HG03060 (cell line): Measurements from ENCODE around the gene CSMD2.

Source experiments
- ATAC-seq: cut with Tn5 transposase; IDR thresholded peaks from one replicate; pipeline ENCODE4 v1.9.1; 2021; ENCODE audit warnings: low read depth, moderate number of reproducible peaks; ENCODE audit not compliant: unreplicated experiment

CSMD2 gene

DNA sequence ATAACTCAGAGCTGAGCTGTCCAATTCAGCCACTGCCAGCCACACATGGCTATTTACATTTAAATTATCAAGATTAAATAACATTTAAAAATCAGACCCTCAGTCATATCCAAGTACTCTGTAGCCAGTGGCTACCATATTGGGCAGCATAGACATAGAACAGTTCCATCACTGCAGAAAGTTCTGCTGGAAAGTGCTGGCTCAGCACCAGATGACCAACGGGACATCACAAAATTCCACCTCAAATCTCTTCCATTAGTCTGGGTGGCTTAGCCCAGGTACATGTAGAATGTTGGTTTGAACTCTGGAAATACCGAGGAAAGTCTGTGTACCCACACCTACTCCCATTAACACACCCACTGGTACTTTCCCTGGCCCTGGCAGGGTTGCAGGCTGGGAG, 563.3 kb downstream of the CSMD2 start:
- no peak for ATAC-seq

DNA sequence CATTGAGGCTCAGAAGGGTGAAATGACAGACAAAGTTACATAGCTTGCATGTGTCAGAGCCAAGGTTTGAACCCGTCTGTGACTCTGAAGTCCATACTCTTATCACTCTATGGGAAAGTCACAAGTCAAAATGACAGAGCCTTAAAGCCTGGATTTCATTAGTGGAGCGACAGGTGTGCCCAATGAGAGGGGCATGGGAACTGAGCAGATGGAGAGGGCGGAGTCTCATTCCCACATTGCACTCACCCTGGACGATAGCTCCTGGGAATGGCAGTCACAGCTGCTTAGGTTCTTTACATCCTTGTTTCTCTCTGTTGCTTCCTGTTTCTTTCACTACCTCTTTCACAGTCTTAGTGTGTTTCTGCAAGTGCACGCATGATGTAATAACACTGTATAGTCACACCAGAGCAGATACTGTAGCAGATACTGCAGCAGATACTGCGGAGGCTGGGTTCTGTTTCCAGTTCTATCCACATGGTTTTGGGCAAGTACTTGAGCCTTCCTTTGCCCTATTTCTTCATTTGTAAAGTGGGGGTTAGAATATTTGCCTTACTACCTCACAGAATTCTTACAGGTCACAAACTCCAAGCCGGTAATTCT, 565.4 kb downstream of the CSMD2 start:
- ATAC-seq, result no peak

DNA sequence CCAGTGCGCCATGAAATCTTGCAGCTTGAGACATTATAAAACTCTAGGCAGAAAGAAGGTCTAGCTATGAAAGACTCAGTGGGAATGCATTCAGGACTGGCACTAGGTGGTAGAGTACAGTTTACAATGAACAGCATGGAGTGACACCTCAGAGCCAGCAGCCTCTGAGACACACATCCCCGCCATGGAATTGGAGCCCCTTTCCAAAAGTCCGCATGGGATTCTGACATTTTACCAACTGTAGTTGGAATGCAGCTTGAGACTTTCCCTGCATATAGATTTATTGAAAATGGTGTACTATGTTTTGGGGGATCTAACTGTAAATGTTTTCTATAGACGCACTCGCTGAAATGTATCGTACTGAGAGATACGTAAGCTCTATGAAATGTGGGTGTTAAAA, 576.3 kb downstream of the CSMD2 start:
- no peak for ATAC-seq

DNA sequence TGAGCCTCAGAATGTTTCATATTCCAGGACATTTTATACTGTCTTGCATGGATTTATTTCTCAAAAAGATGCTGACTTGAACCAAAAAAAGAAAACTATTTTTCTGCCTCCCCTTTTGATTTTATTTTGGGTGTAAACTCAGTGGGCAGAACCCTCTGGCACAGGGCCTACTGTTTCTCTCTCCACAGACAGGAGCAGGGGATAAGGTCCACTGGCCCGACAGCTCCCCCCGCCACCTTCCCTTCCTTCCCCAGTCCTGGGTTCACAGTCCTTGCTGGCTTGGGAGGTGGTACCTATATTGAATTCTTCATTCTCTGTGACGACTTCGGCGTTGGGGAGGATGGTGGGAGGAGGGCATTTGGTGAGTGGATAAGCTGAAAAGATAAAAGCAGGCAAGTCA, 578.2 kb downstream of the CSMD2 start:
- no peak for ATAC-seq

DNA sequence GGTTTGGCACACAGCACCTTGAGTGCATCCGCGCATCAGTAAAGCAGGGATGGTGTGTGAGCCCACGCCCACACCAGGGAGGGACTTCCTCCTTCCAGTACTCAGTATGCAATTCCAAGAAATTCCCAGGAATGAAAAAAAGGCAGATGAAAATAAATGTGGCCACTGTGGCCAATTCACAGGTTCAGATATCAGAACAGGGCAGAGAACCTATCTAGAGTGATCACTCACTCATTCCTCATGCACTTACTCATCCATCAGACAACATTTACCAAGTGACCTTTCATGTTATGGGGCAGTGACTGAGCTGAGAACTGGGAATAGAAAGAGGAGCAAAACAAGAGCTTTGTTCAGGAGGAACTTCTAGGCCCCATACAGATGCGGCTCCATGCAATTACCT, 578.9 kb downstream of the CSMD2 start:
- no peak for ATAC-seq

DNA sequence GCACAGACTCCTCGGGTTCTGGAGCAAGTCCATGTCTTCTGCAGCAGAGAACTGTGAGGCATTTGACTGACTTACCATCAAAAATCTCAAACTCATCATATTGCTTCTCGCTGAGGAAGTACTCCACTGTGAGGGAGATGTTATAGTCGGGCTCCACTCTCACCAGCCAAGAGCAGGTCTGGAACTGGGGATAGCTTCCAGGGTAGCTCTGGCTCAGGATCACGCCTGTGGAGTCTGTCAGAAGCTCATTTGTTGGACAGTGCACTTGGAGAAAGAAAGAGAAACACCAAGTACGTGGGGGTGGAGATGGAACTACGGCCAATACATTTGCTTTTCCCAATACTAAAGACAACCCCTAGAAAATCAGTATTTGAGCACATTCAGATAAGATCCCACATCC, 581.5 kb downstream of the CSMD2 start:
- no peak for ATAC-seq

DNA sequence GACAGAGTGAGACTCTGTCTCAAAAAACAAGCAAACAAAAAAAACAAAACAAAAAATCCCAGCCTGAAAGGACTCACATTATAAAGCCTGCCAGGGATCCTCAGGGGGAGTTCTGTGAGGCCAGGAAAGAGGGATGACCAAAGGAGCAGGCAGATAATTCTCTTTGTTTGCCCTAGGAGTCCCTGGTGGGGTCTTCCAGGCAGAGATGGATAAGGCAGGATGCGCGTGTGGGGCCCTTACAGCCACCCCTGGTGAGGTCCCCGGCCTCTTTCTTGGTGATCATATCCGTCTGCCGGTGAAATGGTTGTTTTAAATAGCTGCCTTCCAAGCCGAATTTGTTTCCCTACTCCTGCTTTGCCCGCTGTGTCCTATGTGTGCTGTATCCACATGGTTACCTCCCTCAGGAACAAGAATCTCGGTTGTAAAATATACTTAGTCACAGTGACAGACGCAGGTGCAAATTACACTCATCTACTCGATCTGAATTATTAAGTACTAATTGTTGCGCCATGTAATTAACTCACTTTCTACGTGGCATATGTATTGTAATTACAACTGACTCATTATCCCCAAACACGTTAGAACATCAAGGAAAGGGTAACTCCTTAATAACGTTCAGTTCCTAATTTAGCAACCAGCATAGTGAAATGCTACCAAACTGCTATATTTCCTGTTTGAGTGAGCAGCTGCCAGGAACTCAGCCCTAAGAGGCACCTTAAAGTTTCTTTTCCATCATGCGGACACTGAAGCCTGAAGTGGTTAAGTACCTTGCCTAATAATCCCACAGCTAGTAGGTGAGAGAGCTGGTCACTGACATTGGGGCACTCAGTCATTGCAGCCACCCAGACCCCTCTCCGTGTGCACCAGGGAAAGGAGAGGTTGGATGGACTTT, 586.2 kb downstream of the CSMD2 start:
- ATAC-seq, result no peak

DNA sequence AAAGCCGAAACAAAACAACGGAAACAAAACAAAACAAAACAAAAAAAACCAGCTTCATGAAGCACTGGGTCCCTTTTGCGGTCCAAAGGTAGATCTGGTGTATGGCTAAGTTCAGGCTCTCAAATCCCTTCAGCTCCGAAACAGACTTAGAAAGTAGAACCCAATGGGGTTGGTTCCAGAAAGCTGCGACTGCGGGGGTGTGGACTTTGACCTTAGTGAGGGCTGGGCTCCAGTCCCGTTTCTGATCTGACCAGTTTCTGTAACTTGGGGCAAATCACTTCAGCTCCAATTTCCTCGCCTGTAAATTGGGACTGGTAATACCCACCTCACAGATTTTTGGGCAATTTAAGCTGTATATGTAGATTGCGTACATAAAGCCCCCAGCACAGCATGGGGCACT, 587.4 kb downstream of the CSMD2 start:
- ATAC-seq, result no peak

DNA sequence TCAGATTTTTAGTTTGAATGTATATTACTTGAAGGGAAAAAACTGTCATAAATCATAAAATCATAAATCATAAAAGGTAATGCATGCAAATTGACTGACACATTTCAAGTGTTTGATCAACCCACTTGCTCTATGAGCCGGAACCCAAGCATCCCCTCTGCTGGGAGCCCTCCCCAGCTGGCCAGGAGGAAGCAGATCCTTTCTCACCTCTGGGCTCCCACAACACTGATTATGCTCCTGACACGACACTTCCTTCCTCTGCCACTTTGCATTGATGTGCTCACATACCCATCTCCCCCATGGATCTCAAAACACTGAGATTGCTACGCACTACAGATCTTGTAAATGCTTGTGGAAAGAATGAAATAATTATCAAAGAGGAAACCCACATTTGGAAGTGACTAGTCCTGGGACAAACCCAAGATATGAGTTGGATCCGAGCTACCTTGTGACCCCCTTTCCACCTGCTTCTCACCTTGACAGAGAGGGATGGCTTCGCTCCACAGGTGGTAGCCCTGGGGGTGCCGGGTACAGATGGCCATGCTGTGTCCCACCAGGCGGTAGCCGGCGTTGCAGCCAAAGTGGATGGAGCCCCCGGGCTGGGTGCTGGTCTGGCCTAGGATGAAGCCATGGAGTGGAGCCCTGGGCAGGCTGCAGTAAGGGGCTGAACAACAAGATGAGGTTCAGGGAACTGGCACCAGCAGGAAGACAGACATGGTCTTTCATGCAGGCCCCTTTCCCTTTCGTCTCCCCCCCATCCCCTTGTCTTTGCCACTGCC, 588.0 kb downstream of the CSMD2 start:
- no peak for ATAC-seq

DNA sequence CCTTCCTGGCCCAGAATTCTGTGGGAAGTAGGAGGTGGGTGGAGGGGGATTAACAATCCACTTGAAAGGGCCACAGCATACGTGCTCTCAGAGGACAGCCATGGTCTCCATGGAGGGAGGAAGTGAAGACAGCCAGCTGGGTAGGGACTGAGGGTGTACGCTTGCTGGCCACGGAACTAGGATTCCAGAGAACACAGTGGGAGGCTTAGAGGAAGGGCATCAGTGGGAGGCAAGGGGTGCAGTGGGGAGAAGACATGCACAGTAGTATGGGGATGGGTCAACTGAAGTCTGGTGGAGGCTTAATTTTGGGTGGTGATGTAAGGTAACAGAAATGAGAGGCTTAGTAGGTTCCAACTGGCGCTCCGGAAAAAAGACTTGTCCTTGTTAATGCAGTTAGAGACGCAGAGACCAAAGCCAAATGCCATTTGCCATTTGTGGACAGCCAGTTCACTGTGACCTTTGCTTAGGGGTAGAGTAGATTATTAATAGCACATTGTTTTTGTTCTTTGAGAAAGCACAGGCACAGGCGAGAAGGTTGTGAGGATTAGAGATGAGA, 589.6 kb downstream of the CSMD2 start:
- no peak for ATAC-seq

DNA sequence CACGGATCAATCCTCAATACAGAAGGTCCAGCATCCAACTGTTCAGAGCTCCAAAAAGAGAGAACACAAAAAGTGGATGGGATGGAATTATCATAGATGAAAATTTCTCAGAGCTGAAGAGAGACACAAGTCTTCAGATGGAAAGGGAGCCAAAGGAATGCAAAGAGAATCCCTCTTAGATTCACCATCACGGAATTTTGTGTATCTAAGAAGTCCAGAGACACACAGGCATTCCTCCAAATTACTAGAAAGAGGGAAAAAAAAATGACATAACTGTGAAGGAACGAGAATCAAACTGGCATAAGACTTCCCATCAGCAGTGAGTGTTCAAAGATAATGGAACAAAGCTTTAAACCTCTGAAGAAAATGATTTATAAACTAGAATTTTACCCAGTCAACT, 591.4 kb downstream of the CSMD2 start:
- ATAC-seq, result no peak

DNA sequence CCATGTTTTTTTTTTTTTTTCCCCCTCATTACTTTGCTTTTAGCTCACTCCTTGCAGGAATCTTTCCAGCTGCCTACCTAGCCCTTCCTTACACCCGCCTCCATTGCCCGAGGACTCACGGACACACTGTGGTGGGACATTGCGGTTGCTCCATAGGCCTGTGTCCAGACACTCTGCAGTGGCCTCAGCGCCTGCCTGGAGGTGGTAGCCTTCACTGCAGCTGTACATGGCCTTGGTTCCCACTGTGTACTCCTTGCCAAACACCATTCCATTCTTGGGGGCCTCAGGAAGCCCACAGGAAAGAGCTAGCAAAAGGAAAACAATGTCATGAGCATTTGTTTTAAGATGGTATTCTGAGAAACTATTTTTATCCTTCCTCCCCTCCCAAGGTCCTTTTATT, 592.6 kb downstream of the CSMD2 start:
- no peak for ATAC-seq

DNA sequence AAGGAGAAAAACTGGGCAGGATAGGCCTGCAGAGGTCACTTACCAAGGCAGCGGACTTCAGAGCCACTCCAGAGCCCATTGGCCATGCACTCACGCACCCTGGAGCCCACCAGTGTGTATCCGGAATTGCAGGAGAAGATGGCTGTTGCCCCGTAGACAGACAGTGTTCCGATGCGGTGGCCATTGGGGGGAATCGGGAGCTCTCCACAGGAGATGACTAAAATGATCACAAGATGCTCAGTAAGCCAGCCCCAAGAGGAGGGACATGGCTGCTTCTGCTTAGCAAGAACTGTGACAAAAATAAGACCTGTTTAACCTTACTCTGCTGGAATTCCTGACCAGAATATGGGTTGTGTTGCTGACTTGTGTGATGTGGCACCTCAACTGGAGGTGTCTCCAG, 595.7 kb downstream of the CSMD2 start:
- ATAC-seq, result no peak

DNA sequence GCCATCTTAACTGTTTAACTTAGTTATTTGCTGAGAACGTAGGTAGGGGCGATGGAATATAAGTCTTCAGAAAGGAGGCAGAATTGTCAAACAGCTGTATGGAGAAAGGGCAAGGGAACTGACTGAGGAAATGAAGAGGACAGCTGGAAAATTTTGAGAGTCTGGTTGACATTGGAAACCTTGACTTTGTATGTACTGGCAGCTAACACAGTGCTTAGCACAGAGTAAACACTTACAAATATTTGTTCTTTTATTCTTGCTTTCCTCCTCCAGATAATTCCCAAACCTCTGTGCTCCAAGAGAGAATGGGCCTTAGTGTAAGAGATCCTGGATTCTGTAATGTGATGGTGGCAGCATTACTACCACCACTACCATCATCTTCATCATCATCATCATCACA, 601.3 kb downstream of the CSMD2 start:
- no peak for ATAC-seq

DNA sequence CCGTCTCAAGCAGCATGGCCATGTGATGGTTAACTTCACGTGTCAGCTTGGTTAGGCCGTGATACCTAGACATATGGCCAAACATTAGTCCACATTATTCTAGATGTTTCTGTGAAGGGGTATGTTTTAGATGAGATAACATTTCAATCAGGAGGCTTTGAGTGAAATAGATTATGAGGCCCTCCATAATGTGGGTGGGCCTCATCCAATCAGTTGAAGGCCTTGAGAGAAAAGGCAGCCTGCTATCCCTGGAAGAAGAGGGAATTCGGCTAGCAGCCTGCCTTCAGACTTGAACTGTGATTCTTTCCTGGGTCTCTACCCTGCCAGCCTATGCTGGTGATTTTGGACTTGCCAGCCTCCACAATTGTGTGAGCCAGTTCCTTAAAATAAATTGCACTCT, 602.5 kb downstream of the CSMD2 start:
- no peak for ATAC-seq

DNA sequence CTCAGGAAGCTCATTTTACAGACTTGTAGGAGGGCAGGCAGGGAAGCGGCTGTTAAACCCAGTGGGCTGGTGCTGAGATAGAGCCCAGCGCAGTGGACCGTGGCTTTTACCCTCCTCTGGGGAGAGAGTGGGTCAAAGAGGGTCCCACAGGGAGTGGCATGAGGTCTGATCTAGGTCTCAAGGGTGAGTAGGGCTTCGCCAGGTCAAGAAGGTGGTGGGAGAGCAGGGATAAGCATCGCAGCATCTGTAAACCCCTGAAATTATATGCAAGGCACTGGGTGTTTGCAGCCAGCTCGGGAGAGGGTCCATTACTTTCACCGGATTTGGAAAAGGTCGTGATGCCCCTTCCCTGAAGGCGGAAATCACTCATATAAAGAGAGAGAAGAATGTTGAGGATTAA, 603.5 kb downstream of the CSMD2 start:
- no peak for ATAC-seq

DNA sequence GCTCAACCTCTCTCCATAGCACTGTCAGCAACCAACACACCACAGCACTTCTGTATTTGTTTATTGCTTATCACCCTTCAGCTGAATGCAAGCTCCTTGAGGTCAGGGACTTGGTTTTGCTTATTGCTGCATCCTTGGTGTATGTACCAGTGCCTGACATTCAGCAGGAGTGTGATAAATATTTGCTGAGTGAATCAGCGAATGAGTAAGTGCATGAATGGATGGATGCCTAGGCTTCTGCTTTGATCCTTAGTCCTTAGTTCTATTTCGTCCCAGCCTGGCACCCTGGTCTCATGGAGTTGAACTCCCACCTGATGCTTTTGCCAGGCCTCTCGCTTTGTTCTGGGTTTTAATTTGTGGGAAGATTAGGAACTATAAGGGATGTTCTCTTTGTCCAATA, 604.4 kb downstream of the CSMD2 start:
- no peak for ATAC-seq

DNA sequence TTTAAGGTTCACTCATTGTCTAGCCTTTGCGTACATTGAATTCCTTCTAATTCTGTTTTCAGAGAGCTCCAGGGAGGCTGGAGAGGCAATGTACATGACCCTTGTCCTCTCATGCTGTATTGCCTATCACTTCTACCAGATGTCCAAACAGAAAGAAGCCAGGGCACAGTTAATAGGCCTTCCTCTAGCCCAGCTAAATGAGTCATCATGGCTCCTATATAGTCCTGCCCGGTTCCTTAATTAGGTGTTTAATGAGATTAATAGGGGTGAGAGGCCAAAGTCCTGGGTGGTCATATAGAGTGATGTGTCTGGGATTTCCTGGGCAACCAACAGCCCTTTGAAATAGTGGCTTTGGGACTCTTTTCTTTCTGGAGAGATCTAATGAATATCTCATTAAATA, 616.3 kb downstream of the CSMD2 start:
- no peak for ATAC-seq

DNA sequence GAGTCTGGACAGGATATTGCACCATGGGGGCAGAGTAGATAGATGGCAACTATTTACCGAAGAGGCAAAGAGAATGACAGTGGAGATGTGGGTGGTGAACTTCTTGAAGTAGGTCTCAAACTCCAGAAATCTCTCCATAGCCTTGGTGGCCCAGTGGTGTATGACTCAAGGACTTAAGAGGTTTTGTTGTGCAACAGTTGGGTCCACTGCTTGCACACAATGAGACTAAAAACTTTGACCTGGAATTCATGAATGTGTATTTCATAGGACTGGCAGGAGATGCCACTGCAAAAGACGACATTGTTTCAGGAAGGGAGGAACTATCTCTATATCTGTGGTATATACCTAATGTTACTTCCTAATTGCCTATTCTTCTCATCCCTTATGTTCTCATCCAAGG, 616.7 kb downstream of the CSMD2 start:
- no peak for ATAC-seq

DNA sequence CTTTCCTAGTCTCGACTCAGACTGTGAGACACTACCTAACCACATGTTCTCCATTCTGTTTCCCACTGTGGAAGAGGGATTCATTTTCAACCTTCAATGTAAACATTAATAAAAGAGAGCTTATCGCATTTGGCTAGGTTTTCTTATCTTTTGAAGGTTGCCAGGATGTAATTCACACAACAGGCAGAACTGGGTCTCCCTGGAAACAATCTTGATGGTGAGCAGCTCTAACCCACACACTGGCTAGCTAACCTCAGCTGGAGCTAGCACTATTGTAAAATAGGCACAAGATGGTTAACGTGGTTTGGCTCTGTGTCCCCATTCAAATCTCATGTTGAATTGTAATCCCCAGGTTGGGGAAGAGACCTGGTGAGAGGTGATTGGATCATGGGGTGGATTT, 617.5 kb downstream of the CSMD2 start:
- ATAC-seq, result no peak

DNA sequence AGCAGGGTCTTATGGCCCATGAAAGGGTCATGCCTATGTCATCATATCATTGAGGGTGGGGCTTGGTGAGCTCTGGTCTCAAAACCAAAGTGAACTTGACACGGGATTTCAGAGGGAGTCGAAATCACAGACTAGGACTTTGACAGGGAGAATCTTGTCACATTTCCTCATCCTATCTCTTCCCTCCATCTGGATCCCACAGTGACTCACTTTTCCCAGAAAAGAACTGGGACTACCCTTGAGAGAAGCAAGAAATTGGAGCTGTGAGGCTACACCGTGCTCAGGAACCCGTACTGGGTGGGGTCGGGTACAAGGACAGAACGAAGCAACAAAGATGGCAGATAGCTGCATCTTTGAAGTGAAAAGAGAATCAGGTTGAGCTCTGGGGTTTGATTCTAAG, 623.1 kb downstream of the CSMD2 start:
- no peak for ATAC-seq
